ENCODE results near the gene S100A1. TPM values are rescaled to one million over a fixed set of nuclear protein-coding genes. Genes with fewer than 3 reads are reported as not detected.

The S100A1 gene
- total and polyA plus RNA-seq, 2 of the 13 experiments (the other 11 are each of a cell fraction or from before 2014, with no cell fraction given): 120 to 251 TPM

GRCh38 chr1:153627715-153628626, at the start of gene S100A1 (continued):
- TF ChIP-seq SP1 (IDR thresholded peaks at IDR 0.05) (no peak), SP1 (CRISPR knock-in tag; IDR thresholded peaks at IDR 0.05) (peak; percentile 18; the same call in 1 of the 2 replicates), HMGXB4 (CRISPR knock-in tag; IDR thresholded peaks at IDR 0.05; ENCODE audit: borderline replicate concordance in 1 of 2, low read depth in 1 of 2) (peak in 1 of 2 experiments; percentile 49; a peak in 3 of 4 replicates), FOXJ3 (CRISPR knock-in tag; IDR thresholded peaks at IDR 0.05; ENCODE audit: borderline replicate concordance) (no peak), ZNF142 (CRISPR knock-in tag; IDR thresholded peaks at IDR 0.05) (0 out of 2 replicates have a peak, but pooled peaks have one; percentile 24), ZUFSP (CRISPR knock-in tag; IDR thresholded peaks at IDR 0.05; ENCODE audit: borderline replicate concordance) (no peak), KDM3A (CRISPR knock-in tag; IDR thresholded peaks at IDR 0.05; ENCODE audit: low read depth) (0 out of 2 replicates have a peak, but pooled peaks have one; percentile 11), FOXM1 (CRISPR knock-in tag; IDR thresholded peaks at IDR 0.05) (no peak), KAT8 (CRISPR knock-in tag; IDR thresholded peaks at IDR 0.05) (peak; percentile 29; the same call in 1 of the 2 replicates), NRL (CRISPR knock-in tag; IDR thresholded peaks at IDR 0.05; ENCODE audit: borderline replicate concordance) (no peak), POLR2A (IDR thresholded peaks at IDR 0.05; ENCODE audit: insufficient read depth in 1 of 2, low read depth in 2 of 2, low read length in 2 of 2) (peak; percentile 64 to 85), PHF8 (CRISPR knock-in tag; IDR thresholded peaks at IDR 0.05) (peak; percentile 52; the same call in 1 of the 2 replicates), MIER2 (CRISPR knock-in tag; IDR thresholded peaks at IDR 0.05) (no peak), ZNF878 (CRISPR knock-in tag; IDR thresholded peaks at IDR 0.05) (0 out of 2 replicates have a peak, but pooled peaks have one; percentile 10), ZFP90 (CRISPR knock-in tag; IDR thresholded peaks at IDR 0.05; ENCODE audit: borderline replicate concordance) (no peak), BCL3 (CRISPR knock-in tag; IDR thresholded peaks at IDR 0.05) (no peak)
